HepG2 (cell line): ENCODE measurements around the gene RCBTB1. TPM values are rescaled to one million over a fixed set of nuclear protein-coding genes. Genes with fewer than 3 reads are reported as not detected.

Experiments
- CHD4 ChIP-seq: fragments of 200-600 bp; sonication (generic); IDR thresholded peaks from 2 replicates; pipeline ENCODE4 v1.7.0; 2017; ENCODE audit warnings: mild to moderate bottlenecking, low read length, borderline replicate concordance
- CREM ChIP-seq, 2 experiments: sonication (generic) in 1 of 2; formaldehyde crosslinking in 1 of 2; IDR thresholded peaks; 2 replicates each; pipeline versions ENCODE4 v1.4.0 to v1.6.1; 2016 to 2020; ENCODE audit warnings: antibody characterized with exemption in 1 of 2, mild to moderate bottlenecking in 1 of 2, missing genetic modification reagents in 1 of 2
- DPF2 ChIP-seq: sonication (generic); formaldehyde crosslinking; IDR thresholded peaks from 2 replicates; pipeline ENCODE4 v1.4.0; 2020; ENCODE audit warnings: mild to moderate bottlenecking, low read depth, missing genetic modification reagents, borderline replicate concordance
- EHMT2 ChIP-seq: fragments of 200-600 bp; sonication (generic); IDR thresholded peaks from 2 replicates; pipeline ENCODE4 v1.7.0; 2017; ENCODE audit warnings: antibody characterized with exemption, low read depth, low read length, borderline replicate concordance
- FOSL2 ChIP-seq: sonication (generic); formaldehyde crosslinking; IDR thresholded peaks from 2 replicates; pipeline ENCODE4 v1.4.0; 2020; ENCODE audit warnings: missing genetic modification reagents
- GATAD1 ChIP-seq: IDR thresholded peaks from 2 replicates; pipeline ENCODE4 v1.6.1; 2016; ENCODE audit warnings: missing genetic modification reagents, missing compliant biosample characterization
- GATAD2A ChIP-seq: IDR thresholded peaks from 2 replicates; pipeline ENCODE4 v1.6.1; 2016
- HMG20A ChIP-seq: IDR thresholded peaks from 2 replicates; pipeline ENCODE4 v1.6.1; 2016; ENCODE audit warnings: borderline replicate concordance
- MNT ChIP-seq: fragments of 450-650 bp; IDR thresholded peaks from 2 replicates; pipeline ENCODE4 v1.6.1; 2016
- NFIC ChIP-seq: IDR thresholded peaks from 2 replicates; pipeline ENCODE4 v1.6.1; 2012; ENCODE audit warnings: mild to moderate bottlenecking, low read length, inconsistent platforms
- RARA ChIP-seq: IDR thresholded peaks from 2 replicates; pipeline ENCODE4 v1.6.1; 2016; ENCODE audit warnings: missing genetic modification reagents, missing compliant biosample characterization
- TEAD3 ChIP-seq: optimal IDR thresholded peaks from 2 replicates; pipeline ENCODE3; 2016; ENCODE audit warnings: borderline replicate concordance
- TGIF2 ChIP-seq: IDR thresholded peaks from 2 replicates; pipeline ENCODE4 v1.6.1; 2016; ENCODE audit warnings: control low read depth, missing compliant biosample characterization
- THRA ChIP-seq: sonication (generic); formaldehyde crosslinking; IDR thresholded peaks from 2 replicates; pipeline ENCODE4 v1.4.0; 2020; ENCODE audit warnings: missing genetic modification reagents, borderline replicate concordance
- ZMAT3 ChIP-seq: sonication (generic); formaldehyde crosslinking; conservative IDR thresholded peaks from 2 replicates; pipeline ENCODE4 v1.7.0; 2021; ENCODE audit warnings: missing genetic modification reagents
- ZNF335 ChIP-seq: sonication (generic); formaldehyde crosslinking; IDR thresholded peaks from 2 replicates; pipeline ENCODE4 v1.4.0; 2020; ENCODE audit warnings: missing genetic modification reagents
- ZNF605 ChIP-seq: sonication (generic); formaldehyde crosslinking; IDR thresholded peaks from 2 replicates; pipeline ENCODE4 v1.8.0; 2022; ENCODE audit warnings: mild to moderate bottlenecking, missing genetic modification reagents
- ZNF660 ChIP-seq: sonication (generic); formaldehyde crosslinking; IDR thresholded peaks from 2 replicates; pipeline ENCODE4 v1.5.1; 2020; ENCODE audit warnings: mild to moderate bottlenecking, low read depth, missing genetic modification reagents, borderline replicate concordance
- ZNF710 ChIP-seq: sonication (generic); formaldehyde crosslinking; IDR thresholded peaks from 2 replicates; pipeline ENCODE4 v1.5.0; 2020; ENCODE audit warnings: mild to moderate bottlenecking, missing genetic modification reagents, borderline replicate concordance
- polyA plus RNA-seq, 8 experiments: library from polyadenylated mRNA; depleted of rRNA in 3 of 8; stranded (reverse) in 7 of 8; unstranded in 1 of 8; fragments of >200 nt; fragmentation: Illumina TruSeq in 4 of 8; extraction: Trizol in 4 of 8; gene quantifications; 2 replicates each; pipeline versions ENCODE4 v1.2.1 to v1.2.3, GENCODE V29; 2011 to 2016; ENCODE audit warnings: low read depth in 4 of 8, missing spikeins in 1 of 8, mixed read lengths in 1 of 8; ENCODE audit not compliant: insufficient read depth in 1 of 8
- total RNA-seq, 5 experiments: library from RNA; depleted of rRNA; stranded (reverse); fragments of >200 nt; fragmentation: Illumina TruSeq; extraction: Trizol; gene quantifications; 2 replicates each; pipeline ENCODE4 v1.2.3, GENCODE V29; 2016; ENCODE audit warnings: low read depth in 1 of 5
- TF ChIP-seq, protein P1 (sequence below): sonication (generic); formaldehyde crosslinking; IDR thresholded peaks from 2 replicates; pipeline ENCODE4 v1.4.0; 2020; ENCODE audit warnings: missing genetic modification reagents
- TF ChIP-seq, protein P2 (sequence below): sonication (generic); formaldehyde crosslinking; IDR thresholded peaks from 2 replicates; pipeline ENCODE4 v1.8.0; 2022; ENCODE audit warnings: mild to moderate bottlenecking, missing genetic modification reagents, borderline replicate concordance

The RCBTB1 gene
- total and polyA plus RNA-seq, 2 of the 13 experiments (the other 11 are each of a cell fraction or from before 2014, with no cell fraction given), result 13.4 to 21.6 TPM

GRCh38 chr13:49587311-49587847, 2.0 kb upstream of the RCBTB1 start (continued):
- TF ChIP-seq ZMAT3 (CRISPR knock-in tag) (0 out of 2 replicates have a peak, but pooled peaks have one; percentile 17), NFIC (peak; percentile 76; the same call in 1 of the 2 replicates), MNT (peak; percentile 24; the same call in 1 of the 2 replicates), HMG20A (CRISPR knock-in tag) (peak; percentile 87; the same call in 1 of the 2 replicates), CHD4 (peak; percentile 25; the same call in 1 of the 2 replicates), ZNF660 (no peak), TGIF2 (CRISPR knock-in tag) (0 out of 2 replicates have a peak, but pooled peaks have one; percentile 33), ZNF335 (CRISPR knock-in tag) (0 out of 2 replicates have a peak, but pooled peaks have one; percentile 21), GATAD2A (CRISPR knock-in tag) (peak; percentile 79), THRA (CRISPR knock-in tag) (peak; percentile 53; the same call in 1 of the 2 replicates), DPF2 (peak; percentile 43; the same call in 1 of the 2 replicates), TEAD3 (CRISPR knock-in tag) (peak; percentile 88), ZNF710 (CRISPR knock-in tag) (0 out of 2 replicates have a peak, but pooled peaks have one; percentile 75), FOSL2 (CRISPR knock-in tag) (peak; percentile 66), EHMT2 (0 out of 2 replicates have a peak, but pooled peaks have one; percentile 16), RARA (peak; percentile 97), GATAD1 (CRISPR knock-in tag) (0 out of 2 replicates have a peak, but pooled peaks have one; percentile 21), ZNF605 (CRISPR knock-in tag) (no peak), CREM (IDR thresholded peaks at IDR 0.05) (peak; percentile 66), CREM (CRISPR knock-in tag; IDR thresholded peaks at IDR 0.05) (no peak)
- TF ChIP-seq, protein P1, sequence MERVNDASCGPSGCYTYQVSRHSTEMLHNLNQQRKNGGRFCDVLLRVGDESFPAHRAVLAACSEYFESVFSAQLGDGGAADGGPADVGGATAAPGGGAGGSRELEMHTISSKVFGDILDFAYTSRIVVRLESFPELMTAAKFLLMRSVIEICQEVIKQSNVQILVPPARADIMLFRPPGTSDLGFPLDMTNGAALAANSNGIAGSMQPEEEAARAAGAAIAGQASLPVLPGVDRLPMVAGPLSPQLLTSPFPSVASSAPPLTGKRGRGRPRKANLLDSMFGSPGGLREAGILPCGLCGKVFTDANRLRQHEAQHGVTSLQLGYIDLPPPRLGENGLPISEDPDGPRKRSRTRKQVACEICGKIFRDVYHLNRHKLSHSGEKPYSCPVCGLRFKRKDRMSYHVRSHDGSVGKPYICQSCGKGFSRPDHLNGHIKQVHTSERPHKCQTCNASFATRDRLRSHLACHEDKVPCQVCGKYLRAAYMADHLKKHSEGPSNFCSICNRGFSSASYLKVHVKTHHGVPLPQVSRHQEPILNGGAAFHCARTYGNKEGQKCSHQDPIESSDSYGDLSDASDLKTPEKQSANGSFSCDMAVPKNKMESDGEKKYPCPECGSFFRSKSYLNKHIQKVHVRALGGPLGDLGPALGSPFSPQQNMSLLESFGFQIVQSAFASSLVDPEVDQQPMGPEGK (CRISPR knock-in tag), result peak; percentile 54
- TF ChIP-seq, protein P2, sequence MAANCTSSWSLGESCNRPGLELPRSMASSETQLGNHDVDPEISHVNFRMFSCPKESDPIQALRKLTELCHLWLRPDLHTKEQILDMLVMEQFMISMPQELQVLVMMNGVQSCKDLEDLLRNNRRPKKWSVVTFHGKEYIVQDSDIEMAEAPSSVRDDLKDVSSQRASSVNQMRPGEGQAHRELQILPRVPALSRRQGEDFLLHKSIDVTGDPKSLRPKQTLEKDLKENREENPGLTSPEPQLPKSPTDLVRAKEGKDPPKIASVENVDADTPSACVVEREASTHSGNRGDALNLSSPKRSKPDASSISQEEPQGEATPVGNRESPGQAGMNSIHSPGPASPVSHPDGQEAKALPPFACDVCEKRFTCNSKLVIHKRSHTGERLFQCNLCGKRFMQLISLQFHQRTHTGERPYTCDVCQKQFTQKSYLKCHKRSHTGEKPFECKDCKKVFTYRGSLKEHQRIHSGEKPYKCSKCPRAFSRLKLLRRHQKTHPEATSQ (CRISPR knock-in tag), result 0 out of 2 replicates have a peak, but pooled peaks have one; percentile 23
